Cardiac septum (tissue), 1 donor: Measurements from ENCODE around the gene WDR36. TPM values are rescaled to one million over a fixed set of nuclear protein-coding genes. Genes with fewer than 3 reads are reported as not detected.
A peak's percentile ranks its signal among the peaks of the same experiment; 100 is the strongest.

Experiments
- DNase-seq: peaks from one replicate; pipeline ENCODE4 v3.0.0-alpha.2; 2020; ENCODE audit warnings: low spot score
- intact Hi-C: fragments of 100-400 bp; cut with DNase I; formaldehyde crosslinking; loops from one replicate; pipeline ENCODE4 v1.14.0; 2022
- long read RNA-seq: library from polyadenylated mRNA; unstranded; transcript quantifications from one replicate; pipeline ENCODE4 v2.0.0, GENCODE V29; 2021
- total RNA-seq: library from RNA; stranded (reverse); fragmentation: NEBNext Ultra II Directional; extraction: Animal tissue kit (Norgen Biotek cat#: 25700); gene quantifications from one replicate; pipeline ENCODE4 v1.2.1, GENCODE V29; 2021
- donor health status: DM: no; HTN: no; CAD: no.

Gene WDR36
- total RNA-seq, result 12.9 TPM
- long read RNA-seq, full-length matches to known transcripts, result 7 of 12 reads
- long read RNA-seq, partial matches to known transcripts, result 1 of 12 reads
- long read RNA-seq, other reads (novel, unspliced or antisense), result 4 of 12 reads

DNA sequence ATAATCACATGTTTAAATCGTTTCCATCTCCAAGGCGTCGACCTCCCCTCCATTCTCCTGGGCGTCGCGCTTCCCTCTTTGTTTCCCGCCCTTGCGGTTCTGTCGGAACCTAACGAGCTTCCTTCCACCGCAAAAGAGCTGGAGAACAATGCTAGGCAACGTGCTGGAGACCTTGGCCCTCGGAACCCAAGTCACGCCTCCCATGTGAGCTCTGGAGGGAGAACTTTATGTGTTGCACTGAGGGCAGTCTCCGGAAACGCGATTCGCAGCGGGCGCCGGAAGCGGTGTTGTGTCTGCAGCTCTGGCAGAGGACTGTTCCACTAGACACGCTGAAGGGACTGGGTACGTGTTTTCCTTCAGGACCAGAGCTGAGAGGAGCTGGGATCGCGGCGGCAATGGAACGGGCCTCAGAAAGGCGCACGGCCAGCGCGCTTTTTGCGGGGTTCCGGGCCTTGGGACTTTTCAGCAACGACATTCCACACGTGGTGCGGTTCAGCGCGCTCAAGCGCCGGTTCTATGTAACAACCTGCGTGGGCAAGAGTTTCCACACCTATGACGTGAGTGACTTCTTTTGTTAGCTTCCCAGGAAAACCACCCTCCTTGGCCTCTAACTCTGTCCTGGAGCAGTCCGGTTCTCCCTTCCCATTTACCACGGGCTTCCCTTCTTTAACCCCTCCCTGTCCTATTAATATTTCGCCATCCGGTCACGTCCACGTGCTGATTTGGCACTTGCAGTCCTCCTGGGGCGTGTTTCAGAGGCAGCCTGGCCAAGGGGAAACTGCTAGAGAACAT is at the start of gene WDR36:
Gene WDR36 (plus strand): TSS at position 287 of the 792 bp plus-strand sequence. CDS start 109 bp downstream, at position 396.
- peak; percentile 93 for DNase-seq
- intact Hi-C loops, result loop anchor here (5.0 kb wide), 1 partner anchor 355 kb away; the partner anchor contains the start of gene SLC25A46

- DNase-seq, result no peak
- intact Hi-C loops, result no loop called here
These were observed 48.2 kb upstream of the WDR36 start for GRCh38 chr5:111043712-111044506.

DNA sequence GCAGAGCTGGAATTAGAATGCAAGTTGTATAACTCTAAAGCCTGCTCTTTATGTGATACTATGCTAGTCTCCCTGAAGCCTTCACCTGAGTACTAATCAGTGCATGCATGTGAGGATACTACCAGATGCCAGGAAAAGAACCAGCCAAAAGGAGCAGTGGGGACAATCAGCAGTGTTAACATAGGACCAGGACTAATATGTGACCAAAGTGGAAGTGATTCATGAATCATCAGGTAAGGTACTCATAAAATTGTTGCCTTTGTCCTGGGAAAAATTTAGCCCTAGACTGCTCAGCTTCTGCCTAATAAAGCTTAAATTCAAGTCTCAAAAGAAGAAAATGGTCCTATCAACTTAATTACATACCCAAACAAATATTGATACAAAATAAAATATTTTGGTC is 34.1 kb upstream of the WDR36 start:
- intact Hi-C loops, result no loop called here
- DNase-seq, result no peak

DNA sequence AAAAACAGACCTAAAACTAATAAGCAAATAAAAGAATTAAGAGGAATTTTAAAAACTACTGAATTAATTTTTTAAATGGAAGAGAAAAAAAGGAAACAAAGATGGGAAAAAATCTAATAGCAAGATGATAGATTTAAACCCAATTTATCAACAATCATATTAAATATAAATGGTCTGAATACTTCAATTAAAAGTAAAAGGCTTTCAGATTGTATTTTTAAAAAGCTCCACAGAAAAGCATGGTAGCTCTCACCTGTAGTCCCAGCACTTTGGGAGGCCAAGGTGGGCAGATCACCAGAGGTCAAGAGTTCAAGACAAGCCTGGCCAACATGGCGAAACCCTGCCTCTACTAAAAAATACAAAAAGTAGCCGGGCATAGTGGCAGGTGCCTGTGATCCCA is 32.0 kb upstream of the WDR36 start:
- intact Hi-C loops, result no loop called here
- DNase-seq, result no peak

DNA sequence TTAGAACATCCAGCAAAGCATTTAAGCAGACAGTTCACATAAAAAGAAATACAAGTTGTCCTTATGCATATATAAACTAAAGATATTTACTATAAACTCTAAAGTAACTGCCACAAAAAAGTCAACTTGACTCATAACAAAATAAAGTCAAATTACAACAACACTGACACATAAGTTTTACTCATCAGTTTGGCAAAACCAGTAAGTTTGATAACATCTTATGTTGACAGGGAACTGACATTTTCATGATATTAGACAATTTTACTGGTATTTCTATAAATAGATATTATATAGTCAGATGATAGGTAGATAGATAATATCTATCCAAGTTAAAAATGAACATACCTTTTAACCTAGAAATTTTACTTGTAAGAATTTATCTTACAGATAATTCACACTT is 30.5 kb upstream of the WDR36 start:
- intact Hi-C loops, result no loop called here
- no peak for DNase-seq

DNA sequence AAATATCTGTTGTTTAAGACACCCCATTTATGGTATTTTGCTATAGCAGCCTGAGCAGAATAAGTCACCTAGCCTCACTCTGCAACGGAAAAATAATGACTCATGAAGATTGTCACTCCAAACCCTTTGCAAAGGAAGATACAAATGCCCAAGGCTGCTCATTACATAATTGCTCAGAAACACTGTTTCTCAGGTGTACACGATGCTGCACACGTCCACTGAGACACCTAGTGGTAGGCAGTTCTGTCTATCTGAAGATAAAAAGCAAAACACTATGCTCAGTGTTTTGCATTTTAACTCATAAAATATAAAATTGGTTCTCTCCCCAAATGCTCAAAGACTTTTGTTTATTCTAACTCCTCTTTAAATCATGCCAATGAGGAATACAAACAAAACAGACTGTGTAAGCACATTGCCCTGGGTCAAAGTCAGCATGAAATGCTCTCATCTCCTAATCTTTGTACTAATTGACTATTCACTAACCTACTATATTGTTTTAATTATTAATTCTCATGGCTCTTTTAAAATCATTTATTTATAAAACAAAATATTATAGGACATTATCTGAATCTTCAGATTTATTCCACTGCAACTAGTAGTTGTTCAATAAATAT is 28.3 kb upstream of the WDR36 start:
- intact Hi-C loops, result no loop called here
- DNase-seq, result no peak

GRCh38 chr5:111066261-111066938 is 25.7 kb upstream of the WDR36 start:
- intact Hi-C loops, result loop anchor here (5.0 kb wide), 1 partner anchor 309 kb away; no protein-coding TSS in a partner anchor
- DNase-seq, result no peak

GRCh38 chr5:111068213-111068612 is 23.9 kb upstream of the WDR36 start:
- intact Hi-C loops, result loop anchor here (5.0 kb wide), 1 partner anchor 311 kb away; no protein-coding TSS in a partner anchor
- no peak for DNase-seq

DNA sequence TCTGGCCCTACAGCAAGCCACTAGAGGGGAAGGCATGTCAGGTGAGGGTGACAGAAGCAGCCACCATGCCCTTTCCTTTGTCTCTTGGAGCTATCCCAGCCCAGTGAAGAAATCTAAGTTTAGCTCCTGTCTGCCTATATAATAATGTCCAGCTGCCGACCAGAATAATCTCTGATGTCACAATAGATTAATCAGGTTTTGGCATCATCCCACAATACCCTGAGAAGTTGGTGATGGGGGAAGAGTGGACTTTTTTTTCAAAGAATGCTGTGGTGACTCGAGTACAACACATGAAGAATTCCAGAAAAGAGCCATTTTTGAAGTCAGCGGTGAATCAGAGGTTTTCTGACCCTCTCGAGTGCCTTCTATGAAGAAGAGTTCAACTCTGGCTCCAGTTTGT is 22.3 kb upstream of the WDR36 start:
- intact Hi-C loops, result loop anchor here (5.0 kb wide), 1 partner anchor 313 kb away; no protein-coding TSS in a partner anchor

DNA sequence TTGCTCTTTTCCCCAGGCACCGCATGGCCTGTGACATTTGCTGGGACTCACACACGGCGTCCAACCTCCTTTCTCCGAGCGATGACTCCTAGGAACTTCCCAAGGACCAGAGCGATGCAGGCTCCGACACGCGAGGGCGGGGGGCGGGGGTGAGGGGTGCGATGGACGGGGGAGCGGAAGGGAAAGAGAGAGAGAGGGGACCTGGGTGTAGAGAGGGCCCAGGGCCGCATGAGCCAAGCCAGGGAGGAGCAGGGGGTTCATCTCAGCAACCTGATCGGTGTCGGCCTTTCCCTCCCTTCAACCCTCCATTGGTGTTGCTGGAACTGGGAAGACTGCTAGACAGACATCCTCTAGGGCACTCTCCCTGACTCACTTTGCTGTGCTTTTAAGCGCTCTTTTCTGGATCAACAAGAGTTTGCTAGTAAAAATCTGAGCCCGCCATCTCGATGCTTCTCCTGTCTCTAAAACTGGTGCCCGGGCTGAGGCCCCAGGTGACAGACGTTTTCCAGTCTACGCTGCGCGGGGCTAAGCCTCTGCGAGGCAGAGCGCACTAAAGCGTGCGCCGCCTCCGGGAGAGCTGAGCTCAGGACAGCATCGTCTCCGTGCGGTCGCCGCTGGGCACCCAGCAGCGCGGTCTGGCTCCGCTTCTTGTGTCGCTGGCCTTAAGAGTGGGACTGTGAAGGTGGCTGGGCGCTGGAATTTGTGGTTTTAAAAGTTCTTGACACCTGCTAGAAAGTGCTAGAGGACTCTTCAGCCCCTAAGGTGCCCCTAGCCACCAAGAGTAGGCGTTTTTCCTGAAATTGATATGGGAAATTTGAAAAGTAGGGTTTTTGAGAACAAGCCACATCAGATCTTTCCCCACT is 21.6 kb upstream of the WDR36 start:
- DNase-seq, result no peak
- intact Hi-C loops, result no loop called here

More for the DNA sequence above, 22.3 kb upstream of the WDR36 start:
- DNase-seq, result no peak

- intact Hi-C loops, result no loop called here
- no peak for DNase-seq
These were observed 20.7 kb upstream of the WDR36 start, which contains the start of gene TSLP for GRCh38 chr5:111071413-111071812. TSS of gene TSLP (plus strand) at chr5:111071713. CDS start at chr5:111071891, 178 bp downstream.

- intact Hi-C loops, result no loop called here
- peak; percentile 81 for DNase-seq
These were observed 19.0 kb upstream of the WDR36 start for GRCh38 chr5:111072949-111073682.

GRCh38 chr5:111074244-111074643 is 17.9 kb upstream of the WDR36 start:
- no peak for DNase-seq

DNA sequence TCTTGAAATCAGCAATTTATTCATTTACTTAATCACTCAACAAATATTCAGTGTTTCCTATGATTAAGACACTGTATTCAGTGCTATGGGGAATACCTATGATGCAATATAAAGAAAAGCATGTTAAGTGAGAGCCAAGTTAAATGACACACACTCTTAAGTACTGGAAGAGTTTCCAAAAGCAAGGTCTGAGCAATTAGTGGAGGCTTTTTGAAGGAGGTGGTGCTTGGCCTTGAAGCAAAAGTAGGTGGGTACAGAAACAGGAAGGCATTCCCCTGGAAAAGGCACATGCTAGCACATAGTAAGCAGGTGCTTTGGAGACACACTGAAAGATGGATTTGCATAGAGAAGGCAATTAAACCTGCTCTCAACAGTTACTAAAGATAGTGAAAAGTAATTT is 16.6 kb upstream of the WDR36 start:
- intact Hi-C loops, result no loop called here
- no peak for DNase-seq

More at GRCh38 chr5:111074244-111074643, 17.9 kb upstream of the WDR36 start:
- intact Hi-C loops, result no loop called here

- no peak for DNase-seq
- intact Hi-C loops, result no loop called here
These were observed 16.1 kb upstream of the WDR36 start for GRCh38 chr5:111076091-111076490.

DNA sequence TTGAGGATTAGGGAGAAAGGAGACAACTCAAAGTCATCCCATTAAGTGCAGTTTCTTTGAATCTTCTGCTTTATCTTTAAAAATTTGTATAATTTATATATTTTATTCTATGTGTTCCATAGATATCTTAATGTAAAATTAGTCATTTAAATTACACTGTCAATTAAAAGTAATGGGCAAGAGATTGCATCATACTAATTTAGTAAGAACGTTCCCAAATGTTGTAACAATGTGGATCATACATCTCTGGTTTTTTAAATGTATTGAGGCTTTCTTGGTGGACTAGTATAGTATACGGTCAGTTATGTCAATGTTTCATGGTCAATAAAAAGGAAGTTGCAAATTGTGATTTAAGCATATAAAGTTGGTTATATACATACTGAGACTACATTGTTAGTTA is 14.5 kb upstream of the WDR36 start:
- no peak for DNase-seq
- intact Hi-C loops, result no loop called here

DNA sequence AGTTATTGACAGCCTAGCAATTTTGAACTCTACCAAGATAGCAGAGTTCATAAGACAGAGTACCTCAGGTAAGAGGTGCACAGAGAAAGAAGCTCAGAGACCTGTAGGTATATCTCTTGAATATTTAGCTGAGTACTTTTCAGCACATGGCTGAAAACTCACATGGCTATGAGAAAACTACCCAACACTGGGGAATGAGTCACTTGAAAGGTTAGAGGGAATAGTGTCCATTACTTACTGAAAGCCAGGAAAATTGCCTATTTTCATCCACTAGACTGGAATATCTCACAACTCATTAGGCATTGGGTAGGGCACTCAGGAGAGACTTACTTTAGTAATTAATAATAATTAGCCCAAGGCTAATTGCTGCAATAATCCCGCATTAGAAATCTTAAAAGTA is 12.3 kb upstream of the WDR36 start:
- intact Hi-C loops, result no loop called here
- no peak for DNase-seq

GRCh38 chr5:111083323-111083722 is 8.8 kb upstream of the WDR36 start:
- DNase-seq, result no peak
- intact Hi-C loops, result no loop called here
